GM12874 (cell line): ENCODE results near the gene ANKRD11.

Experiments
- CTCF ChIP-seq: IDR thresholded peaks from 2 replicates; pipeline ENCODE4 v1.5.1; 2011; ENCODE audit warnings: low read depth, mild to moderate bottlenecking, control low read depth, low read length, moderate library complexity; ENCODE audit not compliant: insufficient read depth

Gene ANKRD11

DNA sequence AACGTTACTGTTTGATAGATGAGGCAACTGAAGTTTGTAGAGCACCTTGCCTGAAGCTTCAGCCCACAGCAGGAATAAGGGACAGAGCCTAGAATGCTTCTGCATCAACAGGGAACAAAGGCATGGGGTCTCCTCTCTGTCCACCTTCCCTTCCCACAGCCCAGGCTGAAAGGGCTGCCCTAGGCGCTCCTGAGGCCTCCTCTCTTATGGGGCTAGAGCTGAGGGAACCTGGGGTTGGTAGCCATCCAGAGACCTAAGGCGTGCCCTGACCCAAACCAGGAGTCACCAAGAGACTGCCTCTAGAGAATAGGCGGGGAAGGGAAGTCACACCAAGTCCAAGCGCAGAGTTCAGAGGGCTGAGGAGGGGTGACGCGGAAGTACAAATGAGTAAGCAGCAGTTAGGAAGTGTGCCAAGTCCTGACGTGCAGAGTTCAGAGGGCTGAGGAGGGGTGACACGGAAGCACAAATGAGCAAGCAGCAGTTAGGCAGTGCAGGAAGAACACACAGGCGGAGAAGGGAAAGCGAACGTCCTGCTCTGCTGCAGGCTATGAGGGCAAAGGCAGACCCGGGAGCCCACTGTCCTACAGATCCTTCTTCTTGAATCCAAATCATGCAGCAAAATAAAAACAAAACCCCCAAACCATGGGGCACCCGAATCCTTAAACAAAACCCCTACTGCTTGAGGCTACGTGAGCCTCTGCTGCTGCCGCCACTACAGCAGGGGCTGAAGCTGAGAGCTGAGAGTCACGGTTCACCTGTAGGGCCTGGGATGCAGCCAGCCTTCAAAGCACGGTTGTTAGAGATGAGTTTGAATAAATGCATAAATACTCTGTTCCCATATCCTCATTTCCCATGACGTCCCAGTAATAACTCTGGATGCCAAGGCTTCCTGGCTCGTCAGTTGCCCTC lies 15.1 kb upstream of the ANKRD11 start:
- TF ChIP-seq CTCF = no peak

DNA sequence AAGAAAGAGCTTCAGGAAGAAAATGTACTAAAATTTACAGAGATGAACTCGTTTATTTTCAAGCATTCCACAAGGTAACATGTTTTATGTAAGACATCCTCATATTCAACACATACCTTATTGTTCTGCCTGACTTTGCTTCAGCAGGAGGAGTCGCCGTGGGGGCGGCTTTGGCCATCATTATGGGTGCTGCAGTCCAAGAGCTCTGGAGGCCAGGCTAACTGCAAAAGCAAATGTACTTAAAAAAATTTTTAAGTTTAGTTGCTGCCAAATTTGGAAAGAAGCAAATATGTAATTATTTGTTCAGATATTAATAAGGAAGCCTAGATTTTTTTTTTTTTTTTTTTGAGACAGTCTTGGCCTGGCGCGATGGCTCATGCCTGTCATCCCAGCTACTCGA lies 13.7 kb upstream of the ANKRD11 start:
- no peak for TF ChIP-seq CTCF

DNA sequence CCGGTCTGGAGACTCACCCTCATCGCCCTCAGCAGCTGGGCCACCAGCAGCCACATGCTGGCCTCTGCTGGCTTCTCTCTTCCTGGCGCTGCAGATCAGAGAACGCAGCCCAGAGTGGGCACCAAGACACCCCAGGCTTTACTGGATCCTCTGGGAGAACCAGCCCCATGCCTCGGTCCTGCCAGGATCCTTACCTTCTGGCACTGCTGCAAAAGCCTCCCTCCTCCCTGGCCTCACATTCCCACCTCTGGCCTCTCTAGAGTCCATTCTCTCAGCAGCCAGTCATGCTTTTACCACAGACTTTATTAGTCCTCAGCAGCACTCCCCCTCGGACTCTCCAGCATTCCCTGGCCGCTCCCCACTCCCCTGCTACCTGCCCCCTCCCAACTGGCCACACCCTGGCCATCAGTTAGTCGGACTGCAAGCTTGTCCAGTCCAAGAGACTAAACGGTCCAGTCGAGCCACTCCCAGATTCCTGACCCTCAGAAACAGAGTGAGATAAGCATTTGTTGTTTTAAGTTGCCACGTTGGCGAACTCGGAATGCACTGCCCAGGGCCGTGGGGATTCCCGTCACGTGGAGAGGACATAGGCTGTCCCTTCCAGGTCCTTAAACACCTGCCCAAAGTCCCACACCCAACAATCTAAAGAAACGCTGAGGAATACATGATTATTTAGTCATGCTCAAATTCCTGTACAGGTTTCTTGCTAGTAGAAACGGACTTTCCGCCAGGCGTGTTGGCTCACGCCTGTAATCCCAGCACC lies 11.9 kb upstream of the ANKRD11 start:
- no peak for TF ChIP-seq CTCF

GRCh38 chr16:89499767-89500166 lies 9.4 kb upstream of the ANKRD11 start:
- TF ChIP-seq CTCF = no peak

DNA sequence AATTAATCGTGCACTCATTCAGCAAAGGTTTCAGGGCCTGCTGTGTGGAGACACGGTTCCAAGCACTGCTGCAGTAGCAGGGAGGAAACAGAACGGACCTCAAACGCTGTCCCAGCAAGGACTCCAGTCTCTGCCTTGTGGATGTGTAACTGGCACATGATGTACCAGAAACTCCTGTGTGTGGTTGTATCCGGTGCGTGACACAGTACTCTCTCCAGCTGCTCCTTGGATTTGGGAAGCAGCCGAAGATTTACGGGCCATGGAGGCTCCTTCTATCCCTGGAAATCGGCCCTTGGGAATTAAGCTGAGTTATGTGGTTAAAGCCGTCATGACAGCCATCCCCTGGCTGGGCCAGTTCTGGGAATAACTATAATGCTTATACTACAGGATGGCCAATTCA lies 8.5 kb upstream of the ANKRD11 start:
- no peak for TF ChIP-seq CTCF

GRCh38 chr16:89495121-89495520 lies 4.8 kb upstream of the ANKRD11 start:
- no peak for TF ChIP-seq CTCF

- TF ChIP-seq CTCF = no peak
Observed at GRCh38 chr16:89493776-89494175, 3.4 kb upstream of the ANKRD11 start.
